Right kidney (tissue), 1 donor: ENCODE data around the gene B3GNT7.
"Not testable (repeated sequence)": the region's sequence is repeated elsewhere in the genome, so short reads cannot be mapped to it uniquely, and the experiment has no call there.

Experiments used
- DNase-seq: peaks from one replicate; pipeline ENCODE4 v3.0.0-alpha.2; 2016

B3GNT7 gene

DNA sequence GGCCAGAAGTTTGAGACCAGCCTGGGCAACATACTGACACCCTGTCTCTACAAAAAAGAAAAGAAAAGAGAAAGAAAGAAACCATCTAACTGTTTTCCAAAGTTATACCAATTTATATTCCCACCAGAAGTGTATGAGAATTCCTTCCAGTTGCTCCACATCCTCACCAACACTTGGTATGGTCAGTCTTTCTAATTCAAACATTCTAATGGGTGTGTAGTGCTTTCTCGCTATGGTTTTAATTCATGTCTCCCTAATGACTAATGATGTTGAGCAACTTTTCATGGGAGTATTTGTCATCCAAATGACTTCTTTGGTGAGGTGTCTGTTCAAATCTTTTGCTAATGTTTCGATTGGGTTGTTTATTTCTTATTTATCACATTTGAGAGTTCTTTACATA is 10.5 kb upstream of the B3GNT7 start:
- no peak for DNase-seq

GRCh38 chr2:231385429-231385828 is 10.1 kb upstream of the B3GNT7 start:
- DNase-seq: no peak

DNA sequence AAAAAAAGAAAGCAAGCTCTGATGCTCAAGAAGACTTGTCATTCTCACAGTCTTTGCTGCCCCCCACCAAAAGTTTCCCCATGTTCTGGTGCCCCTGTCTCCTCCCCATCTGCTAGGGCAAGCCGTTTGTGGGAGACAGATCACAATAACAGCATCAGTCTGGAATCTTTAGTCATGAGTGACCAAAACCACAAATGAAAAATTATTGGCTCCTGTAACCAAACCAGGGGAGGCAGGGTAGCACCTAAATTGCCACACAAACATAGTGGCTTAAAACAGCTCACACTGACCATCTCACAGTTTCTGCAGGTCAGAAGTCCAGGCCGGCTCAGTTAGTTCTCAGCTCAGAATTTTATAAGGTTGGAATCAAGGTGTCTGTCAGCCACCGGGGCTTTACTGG is 9.1 kb upstream of the B3GNT7 start:
- DNase-seq: no peak

DNA sequence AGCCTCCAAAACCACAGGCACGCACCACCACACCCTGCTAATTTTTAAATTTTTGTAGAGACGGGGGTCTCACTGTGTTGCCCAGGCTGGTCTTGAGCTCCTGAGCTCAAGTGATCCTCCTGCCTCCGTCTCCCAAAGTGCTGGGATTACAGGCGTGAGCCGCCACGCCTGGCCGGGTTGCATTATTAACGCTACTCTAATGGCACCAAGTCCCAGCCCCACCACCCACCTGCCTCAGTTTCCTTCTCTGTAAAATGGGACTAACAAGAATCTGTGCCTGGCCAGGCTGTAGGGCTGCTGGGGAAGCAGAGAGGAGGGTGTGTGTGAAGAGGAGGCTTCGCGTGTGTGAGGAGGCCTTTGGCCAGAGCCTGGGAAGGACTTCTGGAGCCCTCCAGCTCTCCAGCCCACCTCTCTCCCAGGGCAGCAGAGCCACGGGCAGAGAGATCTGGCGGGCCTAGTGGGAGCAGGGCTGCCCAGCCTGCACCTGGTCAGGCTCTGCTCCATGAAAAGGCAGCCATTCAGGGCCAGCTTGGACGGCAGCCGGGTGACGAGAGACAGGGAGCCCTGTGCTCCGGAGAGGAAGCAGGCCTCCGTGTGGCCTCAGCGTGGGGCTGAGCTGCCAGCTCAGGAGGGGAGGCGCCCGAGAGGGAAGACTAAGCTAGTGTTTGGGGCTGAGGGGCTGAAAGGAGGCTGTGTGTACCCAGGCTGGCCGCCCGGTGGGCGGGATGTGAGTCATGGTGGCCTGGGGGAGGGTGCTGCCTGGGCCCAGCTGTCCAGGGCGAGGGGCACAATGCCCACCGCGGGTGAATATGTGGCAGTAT is 7.4 kb upstream of the B3GNT7 start:
- DNase-seq: no peak

DNA sequence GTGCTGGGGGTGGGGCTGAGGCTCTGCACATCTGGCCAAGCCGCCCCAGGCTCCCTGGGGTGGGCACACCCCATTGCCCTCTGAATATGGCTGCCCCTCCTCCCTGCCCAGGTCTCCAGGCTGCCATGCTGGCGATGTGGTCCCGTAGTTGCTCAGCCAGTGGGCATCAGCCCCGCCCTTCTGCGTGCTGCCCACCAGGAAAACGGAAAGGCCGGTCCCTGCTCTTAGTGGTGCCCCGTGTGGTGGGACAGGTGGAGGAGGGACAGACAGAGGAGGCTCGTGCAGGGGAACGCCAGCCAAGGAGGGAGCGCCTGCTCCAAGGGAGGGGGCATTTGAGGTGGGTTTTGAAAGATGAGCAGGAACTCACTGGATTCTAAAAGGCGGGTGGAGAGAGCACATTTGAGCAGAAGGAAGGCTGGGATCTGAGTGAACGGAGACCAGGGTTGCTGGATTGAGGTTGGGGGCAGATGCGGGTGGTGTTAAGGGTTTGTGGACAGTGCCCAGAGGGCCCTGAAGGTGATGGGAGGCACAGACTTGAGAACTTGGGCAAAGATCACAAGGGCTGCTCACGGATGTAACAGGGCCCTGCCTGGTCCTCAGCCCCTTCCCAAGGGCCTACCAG is 6.7 kb upstream of the B3GNT7 start:
- no peak for DNase-seq

DNA sequence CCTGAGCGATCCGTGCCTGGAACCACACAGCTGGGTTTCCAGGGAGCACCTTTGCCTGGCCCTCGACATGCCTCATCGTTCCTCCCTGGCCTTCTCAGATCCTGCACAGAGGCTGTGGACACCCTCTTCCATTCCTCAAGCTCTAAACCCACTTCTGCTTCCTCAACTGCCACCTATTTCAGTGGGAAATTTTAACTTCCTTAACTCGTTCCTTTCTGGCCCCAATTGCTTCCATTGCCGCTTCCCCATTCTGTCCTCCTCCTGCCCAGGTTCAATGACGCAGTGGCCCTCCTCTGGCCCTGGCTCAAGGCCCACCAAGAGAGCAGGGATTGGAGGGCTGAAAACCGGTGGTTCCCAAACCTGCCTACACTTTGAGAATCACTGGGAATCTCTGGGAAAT is 4.8 kb upstream of the B3GNT7 start:
- DNase-seq: no peak

DNA sequence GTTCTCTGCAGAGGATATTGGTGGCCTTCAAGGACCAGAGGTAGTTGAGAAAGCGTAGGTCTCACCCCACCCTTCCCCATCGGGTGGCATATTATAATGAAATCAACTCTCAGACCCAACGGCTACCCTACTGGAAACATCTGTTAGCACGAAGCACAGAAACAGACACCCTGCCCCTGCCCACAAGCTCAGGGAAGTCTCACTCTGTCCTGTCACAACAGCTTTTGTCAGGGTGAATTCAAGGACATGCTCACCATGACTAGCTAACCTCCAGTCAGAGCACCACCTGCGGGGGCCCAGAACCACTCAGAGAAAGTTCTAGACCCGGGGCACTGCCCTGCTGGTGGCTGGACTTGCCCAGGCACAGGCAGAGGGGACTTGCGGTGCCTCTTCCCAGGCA is 3.5 kb upstream of the B3GNT7 start:
- no peak for DNase-seq

DNA sequence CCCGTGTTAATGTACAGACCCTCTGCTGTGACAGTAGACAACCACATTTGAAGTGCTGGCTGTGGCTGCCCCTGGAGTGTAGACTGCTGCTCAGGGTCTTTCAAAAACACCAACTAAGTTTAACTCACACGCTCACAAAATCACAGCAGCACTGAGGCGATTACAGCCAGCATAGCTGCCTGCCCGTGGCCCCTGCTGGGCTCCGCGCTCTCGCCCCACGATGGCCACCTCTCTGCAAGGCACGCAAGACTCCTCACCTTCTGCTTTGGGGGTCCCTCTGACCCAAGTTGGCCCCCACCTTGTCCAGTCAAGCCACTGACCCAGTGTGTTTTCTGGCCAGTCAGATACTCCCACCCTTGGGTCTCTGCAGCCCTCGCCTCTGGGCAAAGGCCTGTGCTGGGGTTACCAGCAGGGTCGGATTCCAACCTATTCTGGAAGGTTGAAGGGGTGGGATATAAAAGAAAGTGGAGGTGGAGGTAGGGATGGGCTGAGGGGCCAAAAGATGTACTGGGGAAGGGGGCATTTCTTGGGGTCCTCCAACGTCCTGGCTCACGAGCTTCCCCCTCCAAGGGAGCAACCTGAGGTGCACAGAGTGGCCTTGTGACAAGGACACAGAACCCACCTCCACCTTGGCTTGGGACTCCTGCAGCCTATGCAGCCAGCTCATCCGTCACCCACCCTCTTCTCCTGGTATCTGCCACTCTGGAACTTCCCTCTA is 2.9 kb upstream of the B3GNT7 start:
- DNase-seq: no peak

DNA sequence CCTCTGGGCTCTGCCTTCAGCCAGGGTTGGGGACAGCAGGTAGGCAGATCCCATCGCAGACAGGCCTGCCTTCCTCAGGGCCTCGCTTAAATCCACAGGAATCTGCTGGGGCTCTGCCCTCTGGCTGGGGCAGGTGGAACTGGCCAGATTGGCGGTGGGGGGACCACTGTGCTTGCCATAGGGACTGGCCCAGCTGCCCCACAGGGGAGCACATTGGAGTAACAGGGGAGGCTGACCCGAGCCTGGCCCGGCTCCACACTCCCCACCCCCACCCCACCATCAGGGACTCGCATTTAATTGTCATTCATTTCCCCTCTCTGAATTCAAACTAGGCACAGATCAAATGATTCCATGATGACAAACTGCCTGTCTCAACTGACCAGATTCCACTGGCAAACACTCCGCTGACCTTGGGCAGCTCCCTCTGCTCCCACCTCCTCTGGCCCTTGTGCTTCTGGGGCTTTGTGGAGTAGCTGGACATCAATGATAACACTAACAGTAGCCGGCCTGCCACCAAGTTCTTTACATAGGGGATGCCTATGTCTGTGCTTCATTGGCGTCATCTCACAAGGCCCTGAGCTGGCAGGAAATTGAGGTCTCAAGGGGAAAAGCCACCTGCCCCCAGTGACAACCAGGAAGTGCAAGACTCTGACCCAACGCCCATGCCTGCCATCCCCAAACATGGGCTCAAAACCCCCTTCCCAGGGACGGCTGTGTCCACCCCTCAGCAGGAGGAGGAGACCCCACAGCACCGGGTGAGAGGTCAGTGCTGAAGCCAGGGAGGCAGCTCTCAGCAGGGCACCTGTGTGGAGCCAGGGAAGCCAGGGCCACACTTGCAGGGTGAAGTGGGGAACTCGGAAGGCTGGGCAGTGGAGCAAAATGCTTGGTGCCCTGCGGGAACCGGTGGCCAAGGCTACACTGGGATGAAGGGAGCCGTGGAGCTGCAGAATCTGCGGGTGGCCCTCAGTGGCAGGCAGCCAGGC is 2.1 kb upstream of the B3GNT7 start:
- no peak for DNase-seq

GRCh38 chr2:231394211-231395141 is 1.0 kb upstream of the B3GNT7 start:
- DNase-seq: no peak

DNA sequence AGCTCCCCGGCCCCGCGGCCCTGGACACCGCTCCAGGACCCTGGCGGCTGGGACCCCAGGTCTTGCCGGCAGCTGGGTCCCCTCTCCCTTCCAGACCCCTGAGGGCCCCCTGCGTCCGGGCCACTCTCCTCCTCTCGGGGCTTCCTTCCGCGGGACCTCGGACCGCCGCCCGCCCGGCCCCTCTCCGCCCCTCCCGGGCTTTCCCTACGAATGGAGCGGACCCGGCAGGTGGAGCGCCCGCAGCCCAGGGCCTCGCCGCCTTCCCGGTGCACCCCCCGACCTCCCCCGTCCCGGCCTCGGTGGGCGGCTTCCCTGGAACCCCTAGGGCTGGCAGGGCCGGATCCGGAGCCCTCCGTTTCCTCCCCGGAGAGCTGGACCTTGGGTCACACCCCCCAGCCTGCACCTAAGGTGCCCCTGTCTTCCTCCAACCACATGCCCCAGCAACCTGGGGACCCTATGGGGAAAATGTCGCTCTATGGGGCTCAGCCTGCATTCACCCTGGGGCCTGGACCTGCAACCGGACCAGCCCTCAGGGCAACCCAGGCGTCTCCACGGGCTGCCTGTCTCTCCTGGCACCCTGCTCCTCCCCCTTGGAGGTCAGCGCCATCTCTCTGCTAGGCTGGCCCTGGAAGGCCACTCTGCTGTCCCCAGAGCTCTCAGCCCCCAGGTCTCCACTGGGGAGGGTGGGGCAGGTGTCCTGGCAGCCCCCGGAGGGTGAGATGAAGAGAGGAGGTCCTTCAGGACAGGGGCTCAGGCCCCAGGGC is 730 bp downstream of the B3GNT7 start:
- DNase-seq: no peak

DNA sequence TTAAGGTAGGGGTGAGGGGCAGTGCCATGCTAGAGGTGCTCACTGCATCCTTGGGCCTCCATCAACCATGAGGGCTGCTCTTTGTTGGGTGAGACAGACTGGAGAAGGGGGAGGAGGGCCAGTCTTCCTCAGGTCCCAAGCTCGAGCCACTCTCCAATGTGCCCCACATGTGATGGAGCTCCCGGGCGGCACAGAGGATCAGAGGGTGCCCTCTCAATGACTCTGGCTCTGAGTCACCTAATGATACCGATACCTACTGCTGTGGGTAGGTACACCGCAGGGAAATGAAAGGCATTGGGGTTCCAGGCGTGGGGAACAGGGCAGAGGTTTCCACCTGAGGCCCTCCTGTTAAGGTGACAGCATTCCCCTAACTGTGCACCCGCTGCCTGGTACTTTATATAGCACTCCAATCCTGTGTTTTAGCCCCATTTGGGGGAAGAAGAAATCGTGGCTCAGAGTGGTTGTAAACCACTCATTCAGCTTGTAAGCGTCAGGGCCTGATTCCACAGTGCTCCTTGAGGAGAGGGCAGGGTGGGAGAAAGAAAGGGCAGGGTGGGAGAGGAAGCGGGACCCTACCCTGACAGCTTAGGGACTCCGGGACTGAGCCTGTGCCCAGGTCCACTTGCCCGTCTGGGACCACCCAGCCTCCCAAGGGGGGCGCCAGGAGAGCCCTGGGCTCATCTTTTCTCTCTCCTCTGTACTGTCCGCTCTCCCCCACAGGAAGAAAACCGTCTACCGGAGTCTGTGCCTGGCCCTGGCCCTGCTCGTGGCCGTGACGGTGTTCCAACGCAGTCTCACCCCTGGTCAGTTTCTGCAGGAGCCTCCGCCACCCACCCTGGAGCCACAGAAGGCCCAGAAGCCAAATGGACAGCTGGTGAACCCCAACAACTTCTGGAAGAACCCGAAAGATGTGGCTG is 1.8 kb downstream of the B3GNT7 start:
- DNase-seq: no peak

- DNase-seq: no peak
Observed at GRCh38 chr2:231397928-231398294, 2.4 kb downstream of the B3GNT7 start.

- DNase-seq: no peak
Observed at GRCh38 chr2:231398585-231398984, 3.1 kb downstream of the B3GNT7 start.

GRCh38 chr2:231399046-231399852 is 3.7 kb downstream of the B3GNT7 start:
- DNase-seq: no peak

GRCh38 chr2:231399853-231400680 is 4.6 kb downstream of the B3GNT7 start:
- DNase-seq: no peak

GRCh38 chr2:231400681-231401080 is 5.2 kb downstream of the B3GNT7 start:
- not testable (repeated sequence) for DNase-seq
